T-helper 2 cell treated with Interferon-gamma antibody and Interleukin-4, amounts not matched to agents 5 μg/mL and 100 μg/mL, for 36 hours (primary cell): Measurements from ENCODE around the gene PIEZO2.

ENCODE experiments used
- DNase-seq: peaks from one replicate; pipeline ENCODE4 v3.0.0; 2021; ENCODE audit warnings: low spot score
- H3K27ac Mint-ChIP-seq: one replicate; pipeline ENCODE4 v1.8.0; 2021; ENCODE audit warnings: mild to moderate bottlenecking, mixed read lengths
- H3K27me3 Mint-ChIP-seq: one replicate; pipeline ENCODE4 v1.8.0; 2021; ENCODE audit warnings: low read depth, mixed read lengths
- H3K36me3 Mint-ChIP-seq: one replicate; pipeline ENCODE4 v1.8.0; 2021; ENCODE audit warnings: low read depth, mixed read lengths
- H3K4me1 Mint-ChIP-seq: one replicate; pipeline ENCODE4 v1.8.0; 2021; ENCODE audit warnings: low read depth, mixed read lengths
- H3K4me3 Mint-ChIP-seq: one replicate; pipeline ENCODE4 v1.8.0; 2022; ENCODE audit warnings: mild to moderate bottlenecking, moderate library complexity, mixed read lengths
- H3K9me3 Mint-ChIP-seq: one replicate; pipeline ENCODE4 v1.8.0; 2021; ENCODE audit warnings: mixed read lengths

PIEZO2 gene

DNA sequence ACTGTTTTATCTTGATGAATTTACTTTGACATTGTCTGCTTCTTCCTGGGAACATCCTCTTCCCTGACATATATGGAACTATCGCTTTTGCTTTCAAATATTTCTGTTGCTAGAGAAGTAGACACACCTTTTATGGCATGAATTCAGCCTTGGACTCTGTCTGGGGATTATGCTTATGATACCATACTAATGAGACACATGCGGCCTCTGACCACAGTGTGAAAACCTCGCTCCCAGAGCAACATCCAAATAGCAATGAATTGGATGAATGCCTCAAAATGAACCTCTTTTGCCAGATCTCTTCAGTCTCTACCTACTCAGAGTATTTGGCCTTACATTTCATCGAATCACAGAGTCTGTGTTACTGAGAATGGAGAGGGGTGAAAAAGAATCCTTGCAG is 70.9 kb downstream of the PIEZO2 start:
- DNase-seq: no peak
- H3K36me3 Mint-ChIP-seq: no peaks in the 10 kb centered on the region
- H3K27me3 Mint-ChIP-seq: no peaks in the 10 kb centered on the region

GRCh38 chr18:11077548-11078187 is 71.7 kb downstream of the PIEZO2 start:
- no peaks in the 10 kb centered on the region for H3K27me3 Mint-ChIP-seq
- no peak overlapping the region for H3K4me3 Mint-ChIP-seq
- no peaks in the 10 kb centered on the region for H3K9me3 Mint-ChIP-seq
- no peak overlapping the region for H3K27ac Mint-ChIP-seq
- DNase-seq: no peak
- H3K36me3 Mint-ChIP-seq: no peaks in the 10 kb centered on the region
- no peaks in the 10 kb centered on the region for H3K4me1 Mint-ChIP-seq

More for the DNA sequence above, 70.9 kb downstream of the PIEZO2 start:
- no peak overlapping the region for H3K27ac Mint-ChIP-seq
- no peak overlapping the region for H3K4me3 Mint-ChIP-seq
- no peaks in the 10 kb centered on the region for H3K4me1 Mint-ChIP-seq
- no peaks in the 10 kb centered on the region for H3K9me3 Mint-ChIP-seq

DNA sequence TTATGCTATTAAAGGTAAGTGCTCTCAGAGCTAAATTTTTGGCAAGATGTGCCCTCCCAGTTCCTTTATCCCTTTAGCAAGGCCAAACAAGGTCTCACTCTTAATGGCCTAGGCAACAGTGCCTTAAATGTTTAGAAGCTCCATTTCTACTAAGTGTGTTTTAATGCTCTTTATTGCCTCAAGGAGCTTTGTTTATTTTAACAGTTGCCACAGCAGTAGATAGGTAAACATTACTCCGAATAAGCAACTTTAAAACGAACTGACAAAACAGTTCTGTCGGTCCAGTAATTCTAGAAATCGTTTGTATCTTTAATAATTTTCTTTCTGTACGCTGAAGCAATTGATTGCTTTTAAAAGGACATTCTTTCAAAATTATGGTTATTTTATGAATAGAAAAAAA is 74.5 kb downstream of the PIEZO2 start:
- no peak overlapping the region for H3K27ac Mint-ChIP-seq
- no peak for DNase-seq
- H3K4me3 Mint-ChIP-seq: no peak overlapping the region
- H3K4me1 Mint-ChIP-seq: no peaks in the 10 kb centered on the region
- H3K9me3 Mint-ChIP-seq: no peaks in the 10 kb centered on the region
- H3K36me3 Mint-ChIP-seq: no peaks in the 10 kb centered on the region
- no peaks in the 10 kb centered on the region for H3K27me3 Mint-ChIP-seq

GRCh38 chr18:11073971-11074370 is 75.4 kb downstream of the PIEZO2 start:
- no peaks in the 10 kb centered on the region for H3K9me3 Mint-ChIP-seq
- no peak overlapping the region for H3K27ac Mint-ChIP-seq
- no peak overlapping the region for H3K4me3 Mint-ChIP-seq
- H3K36me3 Mint-ChIP-seq: no peaks in the 10 kb centered on the region
- DNase-seq: no peak
- H3K27me3 Mint-ChIP-seq: no peaks in the 10 kb centered on the region
- H3K4me1 Mint-ChIP-seq: no peaks in the 10 kb centered on the region

DNA sequence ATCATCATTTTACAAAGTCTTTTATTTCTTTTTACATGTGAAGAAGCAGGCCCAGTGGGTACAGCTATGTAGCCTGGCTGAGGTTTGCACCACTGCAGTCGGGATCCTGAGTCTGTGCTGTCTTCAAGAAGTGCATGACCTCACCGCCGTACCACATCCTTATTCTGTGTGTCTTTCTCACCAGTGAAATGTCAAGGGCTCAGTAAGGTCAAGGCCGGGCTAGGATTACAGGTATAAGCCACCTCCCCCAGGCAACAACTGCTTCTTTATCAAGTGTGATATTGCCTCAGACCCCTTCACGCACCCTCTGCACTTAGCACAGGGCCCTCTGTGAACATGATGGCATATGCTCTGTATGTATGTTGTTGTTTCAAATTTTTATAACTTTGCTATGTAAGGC is 76.7 kb downstream of the PIEZO2 start:
- Mint-ChIP-seq H3K9me3 (no peaks in the 10 kb centered on the region), H3K4me3 (no peak overlapping the region), H3K27ac (no peak overlapping the region), H3K4me1 (no peaks in the 10 kb centered on the region), H3K27me3 (no peaks in the 10 kb centered on the region), H3K36me3 (no peaks in the 10 kb centered on the region)
- DNase-seq: no peak

- no peaks in the 10 kb centered on the region for H3K9me3 Mint-ChIP-seq
- H3K4me1 Mint-ChIP-seq: no peaks in the 10 kb centered on the region
- DNase-seq: no peak
- H3K27ac Mint-ChIP-seq: no peak overlapping the region
- no peaks in the 10 kb centered on the region for H3K27me3 Mint-ChIP-seq
- no peak overlapping the region for H3K4me3 Mint-ChIP-seq
- no peaks in the 10 kb centered on the region for H3K36me3 Mint-ChIP-seq
These were observed 78.1 kb downstream of the PIEZO2 start for GRCh38 chr18:11071300-11071699.

- no peaks in the 10 kb centered on the region for H3K36me3 Mint-ChIP-seq
- H3K27ac Mint-ChIP-seq: no peak overlapping the region
- no peaks in the 10 kb centered on the region for H3K9me3 Mint-ChIP-seq
- H3K27me3 Mint-ChIP-seq: no peaks in the 10 kb centered on the region
- no peak for DNase-seq
- no peak overlapping the region for H3K4me3 Mint-ChIP-seq
- H3K4me1 Mint-ChIP-seq: no peaks in the 10 kb centered on the region
These were observed 78.8 kb downstream of the PIEZO2 start for GRCh38 chr18:11070593-11070992.

- Mint-ChIP-seq H3K4me1 (no peaks in the 10 kb centered on the region), H3K27me3 (no peaks in the 10 kb centered on the region), H3K4me3 (no peak overlapping the region), H3K9me3 (no peaks in the 10 kb centered on the region), H3K27ac (no peak overlapping the region), H3K36me3 (no peaks in the 10 kb centered on the region)
- DNase-seq: no peak
These were observed 83.3 kb downstream of the PIEZO2 start for GRCh38 chr18:11066038-11066437.

DNA sequence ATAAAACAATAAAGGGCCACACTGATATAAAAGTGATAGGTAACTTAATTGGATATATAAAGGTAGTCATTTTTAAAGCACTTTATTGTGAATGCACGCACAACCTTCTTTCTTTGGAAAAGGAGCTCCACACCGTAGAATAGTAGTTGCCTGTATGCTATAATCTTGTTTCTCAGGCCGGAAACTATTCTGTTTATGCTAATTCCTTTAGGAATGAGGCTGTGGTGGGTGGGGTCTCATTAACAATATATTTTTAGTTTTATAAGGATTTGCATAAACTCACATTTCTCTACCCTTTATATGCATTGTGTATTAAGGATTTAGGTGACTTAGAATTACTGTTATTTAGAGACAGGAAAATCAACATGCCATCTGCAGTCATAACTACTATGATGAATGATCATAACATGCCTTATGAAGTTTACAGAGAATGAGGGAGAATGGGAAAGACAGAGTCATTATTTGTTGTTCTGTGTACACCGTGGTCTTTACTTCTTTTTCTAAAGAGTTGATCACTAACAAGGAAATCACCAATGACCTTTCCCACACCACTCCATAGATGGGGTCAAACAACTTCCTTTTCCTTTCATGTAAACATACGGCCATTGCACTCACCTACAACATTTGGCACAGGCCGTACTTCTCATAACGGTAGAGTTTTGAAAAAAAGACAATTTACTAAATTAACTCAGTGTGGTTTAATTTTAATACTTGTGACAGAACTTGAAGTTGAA is 84.5 kb downstream of the PIEZO2 start:
- Mint-ChIP-seq H3K4me1 (no peaks in the 10 kb centered on the region), H3K27ac (no peak overlapping the region), H3K4me3 (no peak overlapping the region), H3K9me3 (no peaks in the 10 kb centered on the region), H3K36me3 (no peaks in the 10 kb centered on the region), H3K27me3 (no peaks in the 10 kb centered on the region)
- no peak for DNase-seq

DNA sequence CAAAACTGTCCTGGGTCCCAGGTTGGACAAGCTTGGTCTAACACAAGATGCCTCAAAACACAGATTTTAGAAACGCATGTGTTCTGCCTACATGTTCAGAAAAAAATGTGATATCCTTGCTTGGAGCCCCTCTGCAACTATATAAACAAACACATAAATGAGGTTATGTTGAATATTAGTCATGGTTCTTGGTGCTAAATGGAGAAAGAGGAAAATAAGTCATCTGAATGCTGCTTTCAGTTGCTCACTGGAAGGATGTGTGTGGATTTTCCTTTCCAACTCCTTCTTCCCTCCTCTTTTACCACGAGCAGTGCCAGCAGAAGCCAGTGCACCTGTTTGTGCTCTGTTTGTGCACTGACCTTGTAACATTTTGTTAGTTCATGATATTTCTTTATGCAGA is 85.3 kb downstream of the PIEZO2 start:
- no peak overlapping the region for H3K27ac Mint-ChIP-seq

GRCh38 chr18:11055721-11056120 is 93.6 kb downstream of the PIEZO2 start:
- no peaks in the 10 kb centered on the region for H3K27me3 Mint-ChIP-seq
- no peaks in the 10 kb centered on the region for H3K9me3 Mint-ChIP-seq
- H3K36me3 Mint-ChIP-seq: no peaks in the 10 kb centered on the region
- no peaks in the 10 kb centered on the region for H3K4me1 Mint-ChIP-seq
- H3K27ac Mint-ChIP-seq: no peak overlapping the region
- H3K4me3 Mint-ChIP-seq: no peak overlapping the region
- DNase-seq: no peak

More for the DNA sequence above, 85.3 kb downstream of the PIEZO2 start:
- H3K27me3 Mint-ChIP-seq: no peaks in the 10 kb centered on the region
- H3K36me3 Mint-ChIP-seq: no peaks in the 10 kb centered on the region
- no peaks in the 10 kb centered on the region for H3K9me3 Mint-ChIP-seq
- no peak for DNase-seq
- H3K4me1 Mint-ChIP-seq: no peaks in the 10 kb centered on the region
- H3K4me3 Mint-ChIP-seq: no peak overlapping the region

GRCh38 chr18:11054497-11054896 is 94.9 kb downstream of the PIEZO2 start:
- Mint-ChIP-seq H3K27me3 (no peaks in the 10 kb centered on the region), H3K36me3 (no peaks in the 10 kb centered on the region), H3K4me3 (no peak overlapping the region), H3K27ac (no peak overlapping the region), H3K9me3 (no peaks in the 10 kb centered on the region), H3K4me1 (no peaks in the 10 kb centered on the region)
- no peak for DNase-seq

DNA sequence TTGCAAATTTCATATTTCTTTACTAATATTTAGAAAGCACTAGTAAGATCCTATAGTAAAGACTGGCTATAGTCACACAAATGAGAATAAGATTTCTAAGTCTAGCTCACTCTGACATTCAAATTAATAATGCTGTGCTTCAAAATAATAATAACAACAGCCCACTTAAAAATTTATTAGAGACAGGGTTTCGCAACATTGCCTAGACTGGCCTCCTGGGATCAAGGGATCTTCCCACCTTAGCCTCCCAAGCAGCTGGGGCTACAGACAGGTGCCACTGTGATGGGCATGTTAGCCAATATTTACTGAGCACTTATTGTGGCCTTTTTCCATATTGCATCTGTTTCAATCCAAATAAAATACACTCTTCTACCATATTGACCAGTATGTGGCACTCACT is 96.1 kb downstream of the PIEZO2 start:
- no peaks in the 10 kb centered on the region for H3K27me3 Mint-ChIP-seq
- H3K4me3 Mint-ChIP-seq: no peak overlapping the region
- DNase-seq: no peak
- no peaks in the 10 kb centered on the region for H3K36me3 Mint-ChIP-seq
- H3K9me3 Mint-ChIP-seq: no peaks in the 10 kb centered on the region
- H3K4me1 Mint-ChIP-seq: no peaks in the 10 kb centered on the region
- H3K27ac Mint-ChIP-seq: no peak overlapping the region

GRCh38 chr18:11052800-11053199 is 96.6 kb downstream of the PIEZO2 start:
- Mint-ChIP-seq H3K4me1 (no peaks in the 10 kb centered on the region), H3K27me3 (no peaks in the 10 kb centered on the region), H3K36me3 (no peaks in the 10 kb centered on the region), H3K9me3 (no peaks in the 10 kb centered on the region), H3K27ac (no peak overlapping the region), H3K4me3 (no peak overlapping the region)
- no peak for DNase-seq

- Mint-ChIP-seq H3K4me1 (no peaks in the 10 kb centered on the region), H3K4me3 (no peak overlapping the region)
- DNase-seq: no peak
These were observed 97.9 kb downstream of the PIEZO2 start for GRCh38 chr18:11051462-11051861.

More at GRCh38 chr18:11051462-11051861, 97.9 kb downstream of the PIEZO2 start:
- H3K9me3 Mint-ChIP-seq: no peaks in the 10 kb centered on the region
- H3K27me3 Mint-ChIP-seq: no peaks in the 10 kb centered on the region
- no peaks in the 10 kb centered on the region for H3K36me3 Mint-ChIP-seq
- H3K27ac Mint-ChIP-seq: no peak overlapping the region
